Common myeloid progenitor, CD34-positive (primary cell): ENCODE results near the gene LRP3.

ENCODE experiments used
- CTCF ChIA-PET: fragments of 350-600 bp; sonication (Branson Sonifier 250); formaldehyde crosslinking; loops from one replicate; lab custom pipeline; 2021; ENCODE audit warnings: antibody characterized with exemption; lab: Charles Lee
- POLR2A ChIA-PET: fragments of 350-600 bp; sonication (Branson Sonifier 250); formaldehyde crosslinking; loops from one replicate; lab custom pipeline; 2021; ENCODE audit warnings: antibody characterized with exemption; lab: Charles Lee
- DNase-seq, 3 donors: peaks; one replicate each; pipeline versions ENCODE4 v3.0.0 to v3.0.0-alpha.2; 2013
- H3K27ac ChIP-seq, 2 experiments: 1 replicate in 1 of 2; 2 replicates in 1 of 2; pipeline ENCODE4 v1.7.0; 2013; ENCODE audit warnings: inconsistent platforms in 2 of 2, low read length in 2 of 2, mild to moderate bottlenecking in 2 of 2, low read depth in 1 of 2, moderate library complexity in 1 of 2; ENCODE audit not compliant: severe bottlenecking in 2 of 2, insufficient read depth in 1 of 2, poor library complexity in 1 of 2
- H3K27me3 ChIP-seq, 5 experiments: replicated peaks in 2 of 5; 1 replicate in 3 of 5; 2 replicates in 2 of 5; pipeline versions ENCODE4 v1.6.1 to v1.7.0; 2013; ENCODE audit warnings: low read length in 4 of 5, mild to moderate bottlenecking in 2 of 5, moderate library complexity in 2 of 5, inconsistent platforms in 1 of 5; ENCODE audit not compliant: insufficient read depth in 5 of 5, control insufficient read depth in 4 of 5
- H3K36me3 ChIP-seq, 4 experiments: 1 replicate in 2 of 4; 2 replicates in 2 of 4; pipeline versions ENCODE4 v1.6.1 to v1.7.0; 2013; ENCODE audit warnings: low read length in 3 of 4, control low read depth in 1 of 4, mild to moderate bottlenecking in 1 of 4; ENCODE audit not compliant: control insufficient read depth in 4 of 4, insufficient read depth in 4 of 4
- H3K4me1 ChIP-seq, 4 experiments: 1 replicate in 3 of 4; 2 replicates in 1 of 4; pipeline versions ENCODE4 v1.6.1 to v1.7.1; 2013; ENCODE audit warnings: low read length in 3 of 4, mild to moderate bottlenecking in 3 of 4, control low read depth in 1 of 4, inconsistent platforms in 1 of 4, moderate library complexity in 1 of 4; ENCODE audit not compliant: control insufficient read depth in 4 of 4, insufficient read depth in 4 of 4; ENCODE audit errors: control extremely low read depth in 1 of 4
- H3K4me3 ChIP-seq, 7 experiments: 1 replicate in 4 of 7; 2 replicates in 3 of 7; pipeline versions ENCODE4 v1.5.1 to v1.7.0; 2013; ENCODE audit warnings: mild to moderate bottlenecking in 7 of 7, low read length in 6 of 7, moderate library complexity in 6 of 7, inconsistent platforms in 2 of 7, low read depth in 2 of 7, control low read depth in 1 of 7; ENCODE audit not compliant: insufficient read depth in 4 of 7, control insufficient read depth in 1 of 7; ENCODE audit errors: extremely low read depth in 1 of 7
- H3K9me3 ChIP-seq, 5 experiments: 1 replicate in 4 of 5; 2 replicates in 1 of 5; pipeline versions ENCODE4 v1.6.1 to v1.7.1; 2013; ENCODE audit warnings: low read length in 4 of 5, mild to moderate bottlenecking in 2 of 5, inconsistent platforms in 1 of 5, low read depth in 1 of 5, moderate library complexity in 1 of 5; ENCODE audit not compliant: control insufficient read depth in 4 of 5, insufficient read depth in 2 of 5; ENCODE audit errors: control extremely low read depth in 1 of 5
- WGBS: methylation state at CpG from one replicate; pipeline ENCODE4 v1.1.5; 2013; ENCODE audit not compliant: insufficient coverage; 5-methylcytosine and 5-hydroxymethylcytosine counted together

LRP3 gene

GRCh38 chr19:33194886-33195644 is 935 bp downstream of the LRP3 start:
- CTCF ChIA-PET, result interaction anchor here (1.9 to 2.6 kb wide), 2 partner anchors 8 to 11 kb away, joined by 5 to 8 read pairs; no protein-coding TSS in a partner anchor

GRCh38 chr19:33195645-33196347 is 1.7 kb downstream of the LRP3 start:
- POLR2A ChIA-PET, result no interaction called here
- WGBS, result 95% methylated on average over 13 of the region's 17 CpGs
- Histone ChIP-seq H3K9me3 (no peaks in the 10 kb centered on the region), H3K27ac (no peak overlapping the region), H3K27me3 (peaks cover 0 to 34% (median 8%) of the 10 kb centered on the region in 5 experiments), H3K4me1 (peaks cover 0 to 16% (median 9%) of the 10 kb centered on the region in 4 experiments), H3K4me3 (peak overlapping the region in 3 of 7 experiments; percentile 13 to 66 (median 48)), H3K36me3 (peaks cover 0 to 10% (median 0%) of the 10 kb centered on the region in 4 experiments)
- CTCF ChIA-PET, result interaction anchor here (1.2 to 2.6 kb wide), 3 partner anchors 9 to 14 kb away, joined by 5 to 8 read pairs (median 5); no protein-coding TSS in a partner anchor
- DNase-seq, result no peak

More at GRCh38 chr19:33194886-33195644, 935 bp downstream of the LRP3 start:
- Histone ChIP-seq H3K9me3 (no peaks in the 10 kb centered on the region), H3K4me1 (peaks cover 0 to 16% (median 9%) of the 10 kb centered on the region in 4 experiments), H3K27me3 (peaks cover 0 to 37% (median 8%) of the 10 kb centered on the region in 5 experiments), H3K27ac (no peak overlapping the region), H3K4me3 (peak overlapping the region; percentile 21 to 66 (median 49)), H3K36me3 (peaks cover 0 to 10% (median 0%) of the 10 kb centered on the region in 4 experiments)
- POLR2A ChIA-PET, result no interaction called here
- 8% methylated on average over 49 of the region's 49 CpGs for WGBS
- DNase-seq, result peak in 2 of 3 donors; percentile 13 to 20

- H3K27me3 ChIP-seq, result peaks cover 0 to 33% (median 8%) of the 10 kb centered on the region in 5 experiments
- no peak for DNase-seq
- POLR2A ChIA-PET, result no interaction called here
- WGBS, result over 99% methylated on average over 8 of the region's 10 CpGs
- H3K4me1 ChIP-seq, result peaks cover 0 to 16% (median 9%) of the 10 kb centered on the region in 4 experiments
- CTCF ChIA-PET, result interaction anchor here (1.2 to 2.6 kb wide), 4 partner anchors 10 to 52 kb away, joined by 5 to 8 read pairs (median 6); no protein-coding TSS in a partner anchor
- no peak overlapping the region for H3K4me3 ChIP-seq
- H3K36me3 ChIP-seq, result peaks cover 0 to 10% (median 0%) of the 10 kb centered on the region in 4 experiments
- no peaks in the 10 kb centered on the region for H3K9me3 ChIP-seq
- H3K27ac ChIP-seq, result no peak overlapping the region
Observed at GRCh38 chr19:33196446-33197193, 2.5 kb downstream of the LRP3 start.

- ChIA-PET CTCF (interaction anchor here (1.0 to 2.6 kb wide), 5 partner anchors 10 to 53 kb away, joined by 3 to 8 read pairs (median 4); no protein-coding TSS in a partner anchor), POLR2A (no interaction called here)
Observed at GRCh38 chr19:33197591-33198000, 3.5 kb downstream of the LRP3 start.

GRCh38 chr19:33198169-33198568 is 4.0 kb downstream of the LRP3 start:
- Histone ChIP-seq H3K27me3 (peaks cover 0 to 24% (median 3%) of the 10 kb centered on the region in 5 experiments), H3K4me3 (no peak overlapping the region), H3K27ac (no peak overlapping the region), H3K36me3 (peaks cover 0 to 20% (median 0%) of the 10 kb centered on the region in 4 experiments), H3K9me3 (no peaks in the 10 kb centered on the region), H3K4me1 (peaks cover 0 to 16% (median 9%) of the 10 kb centered on the region in 4 experiments)
- 100% methylated on average over 4 of the region's 7 CpGs for WGBS
- no peak for DNase-seq
- POLR2A ChIA-PET, result no interaction called here
- CTCF ChIA-PET, result interaction anchor here (1.0 to 1.6 kb wide), 4 partner anchors 11 to 54 kb away, joined by 3 to 6 read pairs (median 4); no protein-coding TSS in a partner anchor

More at GRCh38 chr19:33197591-33198000, 3.5 kb downstream of the LRP3 start:
- Histone ChIP-seq H3K27me3 (peaks cover 0 to 29% (median 3%) of the 10 kb centered on the region in 5 experiments), H3K9me3 (no peaks in the 10 kb centered on the region), H3K4me3 (no peak overlapping the region), H3K4me1 (peaks cover 0 to 16% (median 9%) of the 10 kb centered on the region in 4 experiments), H3K27ac (no peak overlapping the region), H3K36me3 (peaks cover 0 to 14% (median 0%) of the 10 kb centered on the region in 4 experiments)
- DNase-seq, result no peak
- WGBS, result 99% methylated on average over 11 of the region's 11 CpGs

- no peak for DNase-seq
- Histone ChIP-seq H3K4me3 (no peak overlapping the region), H3K9me3 (no peaks in the 10 kb centered on the region), H3K27ac (no peak overlapping the region), H3K4me1 (peaks cover 0 to 10% (median 7%) of the 10 kb centered on the region in 4 experiments), H3K36me3 (peaks cover 0 to 24% (median 0%) of the 10 kb centered on the region in 4 experiments), H3K27me3 (peaks cover 0 to 16% (median 2%) of the 10 kb centered on the region in 5 experiments)
- ChIA-PET CTCF (interaction anchor here (1.0 kb wide), 1 partner anchor 15 kb away, joined by 3 read pairs; no protein-coding TSS in a partner anchor), POLR2A (no interaction called here)
- WGBS, result 94% methylated on average over 5 of the region's 8 CpGs
Observed at GRCh38 chr19:33199441-33200265, 5.5 kb downstream of the LRP3 start.
